HL-60 (cell line): Measurements from ENCODE around the gene SPTB.

ENCODE experiments used
- CTCF ChIP-seq: IDR thresholded peaks from one replicate; pipeline ENCODE4 v1.5.1; 2011; ENCODE audit warnings: low read length, control low read depth, inconsistent platforms; ENCODE audit not compliant: insufficient read depth
- POLR2AphosphoS5 ChIP-seq: IDR thresholded peaks from 2 replicates; pipeline ENCODE4 v1.6.1; 2012; ENCODE audit warnings: low read depth

- no peak for TF ChIP-seq CTCF
- no peak for TF ChIP-seq POLR2AphosphoS5
Measured at GRCh38 chr14:64779472-64779871, 100.2 kb downstream of the SPTB start.
